DND-41 (cell line): ENCODE results near the gene CYFIP1.

Experiments used
- ATAC-seq: fragments of 200-7000 bp; cut with Tn5 transposase; 3 replicates; pipeline ENCODE4 v1.9.1; 2021; ENCODE audit warnings: low read depth; ENCODE audit not compliant: insufficient read depth
- DNase-seq: peaks from one replicate; pipeline ENCODE4 v3.0.0-alpha.2; 2020
- H2AFZ ChIP-seq: 2 replicates; pipeline ENCODE4 v1.6.0; 2012; ENCODE audit warnings: low read depth, low read length
- H3K27ac ChIP-seq: 2 replicates; pipeline ENCODE4 v1.5.1; 2012; ENCODE audit warnings: low read length, inconsistent platforms
- H3K27me3 ChIP-seq: fragments of 200-600 bp; sonication (generic); 2 replicates; pipeline ENCODE4 v1.6.0; 2012; ENCODE audit warnings: low read length, mild to moderate bottlenecking, inconsistent platforms; ENCODE audit not compliant: insufficient read depth, poor library complexity
- H3K36me3 ChIP-seq: 2 replicates; pipeline ENCODE4 v1.5.1; 2012; ENCODE audit warnings: low read length, inconsistent platforms; ENCODE audit not compliant: insufficient read depth
- H3K4me1 ChIP-seq: 2 replicates; pipeline ENCODE4 v1.5.1; 2012; ENCODE audit warnings: mild to moderate bottlenecking, low read length; ENCODE audit not compliant: insufficient read depth
- H3K4me2 ChIP-seq: 2 replicates; pipeline ENCODE4 v1.6.0; 2012; ENCODE audit warnings: mild to moderate bottlenecking, moderate library complexity, low read length, inconsistent platforms; ENCODE audit not compliant: insufficient read depth
- H3K4me3 ChIP-seq, 2 experiments: fragments of 200-600 bp in 1 of 2; shearing (Covaris generic) in 1 of 2; 2 replicates each; pipeline ENCODE4 v1.5.1; 2012 to 2016; ENCODE audit warnings: inconsistent platforms in 2 of 2, low read length in 2 of 2, mild to moderate bottlenecking in 2 of 2, low read depth in 1 of 2, moderate library complexity in 1 of 2
- H3K79me2 ChIP-seq: 2 replicates; pipeline ENCODE4 v1.6.0; 2012; ENCODE audit warnings: low read length, inconsistent platforms; ENCODE audit not compliant: insufficient read depth
- H3K9ac ChIP-seq: 2 replicates; pipeline ENCODE4 v1.6.0; 2012; ENCODE audit warnings: low read depth, mild to moderate bottlenecking, inconsistent platforms, low read length, moderate library complexity
- H3K9me3 ChIP-seq: 2 replicates; pipeline ENCODE4 v1.5.1; 2012; ENCODE audit warnings: low read length, moderate library complexity, mild to moderate bottlenecking, inconsistent platforms; ENCODE audit not compliant: insufficient read depth, severe bottlenecking
- H4K20me1 ChIP-seq: 2 replicates; pipeline ENCODE4 v1.6.0; 2012; ENCODE audit warnings: low read length; ENCODE audit not compliant: insufficient read depth
- CTCF ChIP-seq: IDR thresholded peaks from 2 replicates; pipeline ENCODE4 v1.5.1; 2012; ENCODE audit warnings: borderline replicate concordance, low read length, moderate library complexity, mild to moderate bottlenecking; ENCODE audit not compliant: poor library complexity, severe bottlenecking; ENCODE audit errors: extremely low read depth
- EZH2 ChIP-seq: IDR thresholded peaks from 3 replicates; pipeline ENCODE4 v1.6.1; 2012; ENCODE audit warnings: borderline replicate concordance, low read depth, mild to moderate bottlenecking, moderate library complexity, low read length, inconsistent platforms; ENCODE audit not compliant: severe bottlenecking

The CYFIP1 gene

GRCh38 chr15:22967084-22967770 is 12.9 kb downstream of the CYFIP1 start:
- no peaks in the 10 kb centered on the region for H3K36me3 ChIP-seq
- no peaks in the 10 kb centered on the region for H3K9me3 ChIP-seq
- no peak overlapping the region for H3K4me2 ChIP-seq
- no peak overlapping the region for H2AFZ ChIP-seq
- no peak overlapping the region for H3K4me3 ChIP-seq
- no peaks in the 10 kb centered on the region for H3K4me1 ChIP-seq
- H3K27me3 ChIP-seq, result no peaks in the 10 kb centered on the region
- H4K20me1 ChIP-seq, result no peaks in the 10 kb centered on the region
- ATAC-seq, result no peak
- no peak for TF ChIP-seq EZH2
- TF ChIP-seq CTCF, result no peak
- 0 out of 2 replicates have a peak, but pooled peaks cover 3% of the 10 kb centered on the region for H3K79me2 ChIP-seq
- no peak for DNase-seq
- H3K9ac ChIP-seq, result no peak overlapping the region
- no peak overlapping the region for H3K27ac ChIP-seq

- no peaks in the 10 kb centered on the region for H4K20me1 ChIP-seq
- no peak overlapping the region for H3K4me3 ChIP-seq
- H3K36me3 ChIP-seq, result no peaks in the 10 kb centered on the region
- H3K9ac ChIP-seq, result no peak overlapping the region
- H3K4me1 ChIP-seq, result no peaks in the 10 kb centered on the region
- no peak overlapping the region for H3K4me2 ChIP-seq
- no peak overlapping the region for H3K27ac ChIP-seq
- ATAC-seq, result no peak
- H2AFZ ChIP-seq, result no peak overlapping the region
- no peak for DNase-seq
- TF ChIP-seq CTCF, result no peak
- 0 out of 2 replicates have a peak, but pooled peaks cover 3% of the 10 kb centered on the region for H3K79me2 ChIP-seq
- no peaks in the 10 kb centered on the region for H3K27me3 ChIP-seq
- H3K9me3 ChIP-seq, result no peaks in the 10 kb centered on the region
Observed at GRCh38 chr15:22966321-22967083, 13.7 kb downstream of the CYFIP1 start.

GRCh38 chr15:22963641-22964040 is 16.5 kb downstream of the CYFIP1 start:
- no peak overlapping the region for H2AFZ ChIP-seq
- H3K4me1 ChIP-seq, result no peaks in the 10 kb centered on the region
- no peak overlapping the region for H3K4me3 ChIP-seq
- H3K79me2 ChIP-seq, result no peaks in the 10 kb centered on the region
- H3K4me2 ChIP-seq, result no peak overlapping the region
- ATAC-seq (no peak), DNase-seq (no peak)
- no peaks in the 10 kb centered on the region for H3K36me3 ChIP-seq
- no peak overlapping the region for H3K9ac ChIP-seq
- TF ChIP-seq EZH2, result no peak
- TF ChIP-seq CTCF, result no peak
- H3K27me3 ChIP-seq, result no peaks in the 10 kb centered on the region
- peaks cover 7% of the 10 kb centered on the region; the same call in 1 of the 2 replicates for H4K20me1 ChIP-seq
- H3K27ac ChIP-seq, result no peak overlapping the region
- no peaks in the 10 kb centered on the region for H3K9me3 ChIP-seq
